Liver (tissue), 9 donors: ENCODE measurements around the gene POMGNT1. TPM values are rescaled to one million over a fixed set of nuclear protein-coding genes. Genes with fewer than 3 reads are reported as not detected.

ENCODE experiments used
- DNase-seq: peaks from one replicate; pipeline ENCODE4 v3.0.0-alpha.2; 2017; ENCODE audit warnings: low spot score
- H3K27ac ChIP-seq, 2 donors: one replicate each; pipeline ENCODE4 v1.7.0; 2013; ENCODE audit warnings: inconsistent platforms in 2 of 2, low read length in 2 of 2, control low read depth in 1 of 2, low read depth in 1 of 2, mild to moderate bottlenecking in 1 of 2
- H3K27me3 ChIP-seq, 4 donors: one replicate each; pipeline versions ENCODE4 v1.6.1 to v1.7.0; 2013; ENCODE audit warnings: low read length in 3 of 4, inconsistent platforms in 1 of 4, mild to moderate bottlenecking in 1 of 4, moderate library complexity in 1 of 4; ENCODE audit not compliant: control insufficient read depth in 4 of 4, insufficient read depth in 4 of 4
- H3K36me3 ChIP-seq, 4 donors: one replicate each; pipeline versions ENCODE4 v1.6.1 to v1.7.0; 2013; ENCODE audit warnings: low read length in 3 of 4, mild to moderate bottlenecking in 3 of 4, low read depth in 1 of 4, moderate library complexity in 1 of 4; ENCODE audit not compliant: control insufficient read depth in 4 of 4, insufficient read depth in 3 of 4
- H3K4me1 ChIP-seq, 4 donors: one replicate each; pipeline versions ENCODE4 v1.6.1 to v1.7.0; 2013; ENCODE audit warnings: low read length in 3 of 4, mild to moderate bottlenecking in 3 of 4, moderate library complexity in 1 of 4; ENCODE audit not compliant: control insufficient read depth in 4 of 4, insufficient read depth in 4 of 4
- H3K4me3 ChIP-seq, 3 donors: one replicate each; pipeline versions ENCODE4 v1.6.1 to v1.7.0; 2013; ENCODE audit warnings: low read length in 3 of 3, control low read depth in 1 of 3, low read depth in 1 of 3, mild to moderate bottlenecking in 1 of 3
- H3K9ac ChIP-seq, 2 donors: one replicate each; pipeline ENCODE4 v1.7.0; 2013; ENCODE audit warnings: low read length in 2 of 2, mild to moderate bottlenecking in 2 of 2, moderate library complexity in 2 of 2, control low read depth in 1 of 2, low read depth in 1 of 2
- H3K9me3 ChIP-seq, 4 donors: one replicate each; pipeline versions ENCODE4 v1.6.1 to v1.7.0; 2013; ENCODE audit warnings: low read length in 3 of 4; ENCODE audit not compliant: control insufficient read depth in 4 of 4
- ATF3 ChIP-seq: IDR thresholded peaks from 2 replicates; pipeline ENCODE4 v1.6.1; 2016; ENCODE audit warnings: antibody characterized with exemption
- CTCF ChIP-seq: fragments of 150-350 bp; IDR thresholded peaks from 2 replicates; pipeline ENCODE4 v1.5.1; 2017; ENCODE audit warnings: improper control_type of control experiment, low read depth, low read length; ENCODE audit not compliant: missing input control
- EGR1 ChIP-seq, 2 donors: IDR thresholded peaks; 2 replicates each; pipeline ENCODE4 v1.6.1; 2016 to 2018; ENCODE audit warnings: antibody characterized with exemption in 2 of 2, low read depth in 2 of 2
- FOXA1 ChIP-seq: IDR thresholded peaks from 2 replicates; pipeline ENCODE4 v1.6.1; 2016; ENCODE audit warnings: antibody characterized with exemption
- FOXA2 ChIP-seq: IDR thresholded peaks from 2 replicates; pipeline ENCODE4 v1.6.1; 2016; ENCODE audit warnings: antibody characterized with exemption
- GABPA ChIP-seq, 2 donors: IDR thresholded peaks in 1 of 2; conservative IDR thresholded peaks in 1 of 2; 2 replicates each; pipeline ENCODE4 v1.6.1; 2016; ENCODE audit warnings: antibody characterized with exemption in 2 of 2, mild to moderate bottlenecking in 1 of 2, moderate library complexity in 1 of 2
- HNF4A ChIP-seq, 2 donors: conservative IDR thresholded peaks; 2 replicates each; pipeline ENCODE4 v1.6.1; 2016; ENCODE audit warnings: antibody characterized with exemption in 2 of 2, mild to moderate bottlenecking in 2 of 2
- HNF4G ChIP-seq: IDR thresholded peaks from 2 replicates; pipeline ENCODE4 v1.6.1; 2016; ENCODE audit warnings: antibody characterized with exemption
- JUND ChIP-seq, 2 donors: IDR thresholded peaks; 2 replicates each; pipeline ENCODE4 v1.6.1; 2016; ENCODE audit warnings: antibody characterized with exemption in 2 of 2
- MAX ChIP-seq: IDR thresholded peaks from 2 replicates; pipeline ENCODE4 v1.6.1; 2016; ENCODE audit warnings: antibody characterized with exemption
- NR2F2 ChIP-seq: IDR thresholded peaks from 2 replicates; pipeline ENCODE4 v1.6.1; 2016; ENCODE audit warnings: antibody characterized with exemption
- RAD21 ChIP-seq, 2 donors: IDR thresholded peaks; 2 replicates each; pipeline ENCODE4 v1.6.1; 2016; ENCODE audit warnings: antibody characterized with exemption in 2 of 2, mild to moderate bottlenecking in 2 of 2
- REST ChIP-seq: IDR thresholded peaks from 2 replicates; pipeline ENCODE4 v1.6.1; 2016; ENCODE audit warnings: antibody characterized with exemption, mild to moderate bottlenecking
- RXRA ChIP-seq, 2 donors: IDR thresholded peaks; 2 replicates each; pipeline ENCODE4 v1.6.1; 2017 to 2018; ENCODE audit warnings: antibody characterized with exemption in 2 of 2, mild to moderate bottlenecking in 1 of 2
- SP1 ChIP-seq: IDR thresholded peaks from 2 replicates; pipeline ENCODE4 v1.6.1; 2018; ENCODE audit warnings: antibody characterized with exemption, mild to moderate bottlenecking
- TAF1 ChIP-seq: conservative IDR thresholded peaks from 2 replicates; pipeline ENCODE4 v1.6.1; 2016; ENCODE audit warnings: antibody characterized with exemption, mild to moderate bottlenecking
- YY1 ChIP-seq: IDR thresholded peaks from 2 replicates; pipeline ENCODE4 v1.6.1; 2016; ENCODE audit warnings: antibody characterized with exemption, mild to moderate bottlenecking
- ZBTB33 ChIP-seq: IDR thresholded peaks from 2 replicates; pipeline ENCODE4 v1.6.1; 2016; ENCODE audit warnings: antibody characterized with exemption
- WGBS: extraction: QIAGEN DNeasy Blood & Tissue Kit; methylation state at CpG from one replicate; pipeline ENCODE4 v1.1.7; 2013; 5-methylcytosine and 5-hydroxymethylcytosine counted together
- polyA plus RNA-seq, 2 donors: library from polyadenylated mRNA; stranded (reverse) in 1 of 2; unstranded in 1 of 2; fragments of 200-250 nt in 1 of 2; fragments of >200 nt in 1 of 2; fragmentation: Nextera tagmentation in 1 of 2; extraction: Ambion mirVana in 1 of 2; gene quantifications; one replicate each; pipeline versions ENCODE4 v1.2.1 to v1.2.3, GENCODE V29; 2013 to 2015
- total RNA-seq, 2 donors: library from RNA; depleted of rRNA; stranded (reverse); fragments of >200 nt; gene quantifications; one replicate each; pipeline ENCODE4 v1.2.3, GENCODE V29; 2014
- donor health status: healthy.
- donor health status: healthy.
- donor health status: healthy.
- donor health status: healthy.
- donor health status: healthy.

POMGNT1 gene
- total and polyA plus RNA-seq, 4 donors, result 10.3 to 32.0 (median 31.0) TPM

- H3K9me3 ChIP-seq, result no peaks in the 10 kb centered on the region
- no peak for TF ChIP-seq FOXA1
- no peak for TF ChIP-seq TAF1
- no peak for TF ChIP-seq NR2F2
- no peak for TF ChIP-seq HNF4G
- no peak for TF ChIP-seq RAD21 (IDR thresholded peaks at IDR 0.05)
- no peak for TF ChIP-seq SP1
- no peak for TF ChIP-seq CTCF
- no peak for TF ChIP-seq REST
- TF ChIP-seq GABPA (IDR thresholded peaks at IDR 0.05 in 1 of 2, conservative IDR thresholded peaks at IDR 0.05 in 1 of 2), result no peak
- TF ChIP-seq HNF4A (conservative IDR thresholded peaks at IDR 0.05), result no peak
- TF ChIP-seq FOXA2, result no peak
- TF ChIP-seq ZBTB33, result no peak
- TF ChIP-seq JUND (IDR thresholded peaks at IDR 0.05), result no peak
- TF ChIP-seq RXRA (IDR thresholded peaks at IDR 0.05), result no peak
- TF ChIP-seq ATF3, result no peak
- H3K4me3 ChIP-seq, result no peak overlapping the region
- DNase-seq, result no peak
- no peak overlapping the region for H3K9ac ChIP-seq
- no peak overlapping the region for H3K27ac ChIP-seq
- no peaks in the 10 kb centered on the region for H3K4me1 ChIP-seq
- H3K27me3 ChIP-seq, result no peaks in the 10 kb centered on the region
- no peaks in the 10 kb centered on the region for H3K36me3 ChIP-seq
- 88% methylated on average over 1 of the region's 1 CpG for WGBS
Measured at GRCh38 chr1:46160212-46160611, 38.0 kb downstream of the POMGNT1 start.

- Histone ChIP-seq H3K4me1 (no peaks in the 10 kb centered on the region), H3K9me3 (no peaks in the 10 kb centered on the region), H3K4me3 (no peak overlapping the region), H3K36me3 (no peaks in the 10 kb centered on the region), H3K27me3 (no peaks in the 10 kb centered on the region), H3K9ac (no peak overlapping the region), H3K27ac (no peak overlapping the region)
- WGBS, result 83% methylated on average over 3 of the region's 3 CpGs
- no peak for DNase-seq
- TF ChIP-seq FOXA2 (no peak), TAF1 (no peak), GABPA (IDR thresholded peaks at IDR 0.05 in 1 of 2, conservative IDR thresholded peaks at IDR 0.05 in 1 of 2) (no peak), FOXA1 (no peak), RXRA (IDR thresholded peaks at IDR 0.05) (no peak), RAD21 (IDR thresholded peaks at IDR 0.05) (no peak), REST (no peak), YY1 (no peak), ATF3 (no peak), SP1 (no peak), CTCF (no peak), NR2F2 (no peak), HNF4A (conservative IDR thresholded peaks at IDR 0.05) (no peak), MAX (no peak), EGR1 (IDR thresholded peaks at IDR 0.05; ENCODE audit: low read depth in 2 of 2) (no peak)
Measured at GRCh38 chr1:46159516-46159915, 38.7 kb downstream of the POMGNT1 start.
